GM12878 (cell line): ENCODE data around the gene PCTP. TPM values are rescaled to one million over a fixed set of nuclear protein-coding genes. Genes with fewer than 3 reads are reported as not detected.

ENCODE experiments used
- ATAC-seq: fragments of 200-7000 bp; cut with Tn5 transposase; 3 replicates; pipeline ENCODE4 v1.9.1; 2020; ENCODE audit warnings: mild to moderate bottlenecking, moderate library complexity
- BruUV-seq: library from RNA; stranded (reverse); fragments of 400-500 nt; replicated peaks from 2 replicates; lab custom pipeline; 2021; lab: Mats Ljungman, UMichigan
- CTCF ChIA-PET: fragments of 300-600 bp; sonication (Branson Sonifier 250); formaldehyde crosslinking; extraction: SDS; loops from one replicate; lab custom pipeline; 2021; ENCODE audit warnings: inconsistent platforms; lab: Yijun Ruan, JAX
- POLR2A ChIA-PET: fragments of 350-600 bp; formaldehyde crosslinking; extraction: SDS; loops from one replicate; lab custom pipeline; 2021; ENCODE audit warnings: inconsistent platforms; lab: Charles Lee
- RAD21 ChIA-PET: fragments of 300-600 bp; sonication (Branson Sonifier 250); formaldehyde crosslinking; loops from one replicate; lab custom pipeline; 2023; ENCODE audit warnings: antibody characterized with exemption; ENCODE audit not compliant: unreplicated experiment; lab: Charles Lee
- SMC1A ChIA-PET: fragments of 300-600 bp; sonication (Branson Sonifier 250); formaldehyde crosslinking; loops from one replicate; lab custom pipeline; 2023; ENCODE audit not compliant: unreplicated experiment, uncharacterized antibody; lab: Charles Lee
- DNase-seq: peaks from one replicate; pipeline ENCODE4 v3.0.0-alpha.2; 2011; ENCODE audit warnings: low read depth, low spot score
- FAIRE-seq: peaks from 3 replicates; lab custom pipeline; 2011; peaks lifted over from hg19 to GRCh38; lab: Jason Lieb, UNC
- H2AFZ ChIP-seq: 2 replicates; pipeline ENCODE4 v1.6.0; 2011; ENCODE audit warnings: low read depth, low read length, control low read depth; ENCODE audit not compliant: control insufficient read depth
- H3K27ac ChIP-seq: 2 replicates; pipeline ENCODE4 v1.5.1; 2011; ENCODE audit warnings: control low read depth; ENCODE audit not compliant: control insufficient read depth, insufficient read depth
- H3K27me3 ChIP-seq, 2 experiments: replicated peaks in 1 of 2; 2 replicates each; pipeline versions ENCODE4 v1.6.0 to v1.6.1; 2011; ENCODE audit warnings: low read length in 1 of 2; ENCODE audit not compliant: control insufficient read depth in 2 of 2, insufficient read depth in 2 of 2
- H3K36me3 ChIP-seq, 2 experiments: 2 replicates each; pipeline ENCODE4 v1.5.1; 2011; ENCODE audit warnings: low read length in 1 of 2; ENCODE audit not compliant: control insufficient read depth in 2 of 2, insufficient read depth in 2 of 2
- H3K4me1 ChIP-seq: 2 replicates; pipeline ENCODE4 v1.6.1; 2011; ENCODE audit warnings: mild to moderate bottlenecking, low read length, moderate library complexity, mixed read lengths; ENCODE audit not compliant: control insufficient read depth, insufficient read depth
- H3K4me2 ChIP-seq: 2 replicates; pipeline ENCODE4 v1.6.0; 2011; ENCODE audit warnings: control low read depth; ENCODE audit not compliant: control insufficient read depth, insufficient read depth
- H3K4me3 ChIP-seq: fragments of 200-600 bp; sonication (generic); 2 replicates; pipeline ENCODE4 v1.5.1; 2016
- H3K79me2 ChIP-seq: 2 replicates; pipeline ENCODE4 v1.6.0; 2011; ENCODE audit warnings: low read length; ENCODE audit not compliant: control insufficient read depth, insufficient read depth
- H3K9ac ChIP-seq: 2 replicates; pipeline ENCODE4 v1.8.0; 2011; ENCODE audit warnings: low read length, control low read depth, mixed read lengths; ENCODE audit not compliant: control insufficient read depth, insufficient read depth
- H3K9me3 ChIP-seq: replicated peaks from 3 replicates; pipeline ENCODE4 v1.5.1; 2011; ENCODE audit warnings: mild to moderate bottlenecking, low read length; ENCODE audit not compliant: control insufficient read depth, insufficient read depth
- H4K20me1 ChIP-seq: 2 replicates; pipeline ENCODE4 v1.6.0; 2011; ENCODE audit not compliant: control insufficient read depth, insufficient read depth
- BACH1 ChIP-seq: fragments of 450-650 bp; IDR thresholded peaks from 2 replicates; pipeline ENCODE4 v1.6.1; 2017; ENCODE audit warnings: mild to moderate bottlenecking, borderline replicate concordance
- CBX3 ChIP-seq: fragments of 200-600 bp; sonication (generic); IDR thresholded peaks from 2 replicates; pipeline ENCODE4 v1.6.1; 2016; ENCODE audit warnings: low read depth, borderline replicate concordance
- CREB1 ChIP-seq: IDR thresholded peaks from 2 replicates; pipeline ENCODE4 v1.6.1; 2012; ENCODE audit warnings: low read depth, mild to moderate bottlenecking, inconsistent platforms
- EED ChIP-seq: sonication (generic); IDR thresholded peaks from 2 replicates; pipeline ENCODE4 v1.6.1; 2016; ENCODE audit warnings: antibody characterized with exemption, low read depth
- EZH2 ChIP-seq: IDR thresholded peaks from 2 replicates; pipeline ENCODE4 v1.6.1; 2012; ENCODE audit warnings: low read depth, mild to moderate bottlenecking, control low read depth, inconsistent platforms, low read length, borderline replicate concordance; ENCODE audit not compliant: control insufficient read depth
- IRF4 ChIP-seq: IDR thresholded peaks from 2 replicates; pipeline ENCODE4 v1.6.1; 2011; ENCODE audit warnings: low read depth, low read length
- PRDM15 ChIP-seq: fragments of 450-650 bp; formaldehyde crosslinking; IDR thresholded peaks from 2 replicates; pipeline ENCODE4 v1.4.0; 2020; ENCODE audit warnings: mild to moderate bottlenecking, moderate library complexity
- STAT1 ChIP-seq: fragments of 450-650 bp; conservative IDR thresholded peaks from 2 replicates; pipeline ENCODE4 v1.6.1; 2014; ENCODE audit warnings: antibody characterized with exemption, mild to moderate bottlenecking
- TARDBP ChIP-seq: IDR thresholded peaks from 2 replicates; pipeline ENCODE4 v1.6.1; 2016; ENCODE audit warnings: borderline replicate concordance
- USF2 ChIP-seq: IDR thresholded peaks from 2 replicates; pipeline ENCODE4 v1.6.1; 2011; ENCODE audit warnings: low read depth, low read length, improper control_type of control experiment, borderline replicate concordance
- YBX1 ChIP-seq: fragments of 450-650 bp; IDR thresholded peaks from 2 replicates; pipeline ENCODE4 v1.6.1; 2016; ENCODE audit warnings: antibody characterized with exemption
- WGBS: methylation state at CpG from one replicate; pipeline ENCODE4 v1.1.6; 2016; ENCODE audit warnings: low lambda C conversion rate; ENCODE audit not compliant: insufficient replicate concordance, insufficient coverage; ENCODE audit errors: missing lambda C conversion rate; 5-methylcytosine and 5-hydroxymethylcytosine counted together
- in situ Hi-C: fragments of 300-500 bp; cut with MboI; formaldehyde crosslinking; loops from 9 replicates; pipeline ENCODE4 v1.14.3; 2018; ENCODE audit warnings: mixed read lengths
- intact Hi-C: fragments of 100-400 bp; cut with micrococcal nuclease; formaldehyde crosslinking; loops from one replicate; pipeline ENCODE4 v1.14.2; 2022; ENCODE audit not compliant: unreplicated experiment
- polyA plus RNA-seq, 11 experiments: library from polyadenylated mRNA; depleted of rRNA in 4 of 11; unstranded in 6 of 11; stranded (reverse) in 5 of 11; fragments of >200 nt; fragmentation: Nextera tagmentation in 4 of 11; fragmentation: Illumina TruSeq in 1 of 11; extraction: Ambion mirVana in 4 of 11; extraction: Trizol in 1 of 11; gene quantifications; 1 replicate in 1 of 11; 2 replicates in 10 of 11; pipeline versions ENCODE4 v1.2.1 to v1.2.3, GENCODE V29; 2011 to 2016; ENCODE audit warnings: inconsistent platforms in 2 of 11, missing spikeins in 2 of 11, low read depth in 1 of 11
- total RNA-seq, 4 experiments: library from RNA; depleted of rRNA in 3 of 4; stranded (reverse); fragments of >200 nt in 3 of 4; fragmentation: Illumina TruSeq in 1 of 4; extraction: Trizol in 1 of 4; gene quantifications; 2 replicates each; pipeline versions ENCODE4 v1.2.1 to v1.2.3, GENCODE V29; 2013 to 2021
- TF ChIP-seq, protein P1 (sequence below): fragments of 450-650 bp; IDR thresholded peaks from 2 replicates; pipeline ENCODE4 v1.6.1; 2014; ENCODE audit warnings: mild to moderate bottlenecking
- TF ChIP-seq, protein P2 (sequence below): IDR thresholded peaks from 2 replicates; pipeline ENCODE4 v1.6.1; 2012; ENCODE audit warnings: low read length, inconsistent platforms
- TF ChIP-seq, protein P3 (sequence below): fragments of 450-650 bp; conservative IDR thresholded peaks from 2 replicates; pipeline ENCODE4 v1.6.1; 2017; ENCODE audit warnings: mild to moderate bottlenecking, moderate library complexity

The PCTP gene
- total and polyA plus RNA-seq, 10 of the 15 experiments (the other 5 are each of a cell fraction or from before 2014, with no cell fraction given): 1.4 to 26.8 (median 3.7) TPM

DNA sequence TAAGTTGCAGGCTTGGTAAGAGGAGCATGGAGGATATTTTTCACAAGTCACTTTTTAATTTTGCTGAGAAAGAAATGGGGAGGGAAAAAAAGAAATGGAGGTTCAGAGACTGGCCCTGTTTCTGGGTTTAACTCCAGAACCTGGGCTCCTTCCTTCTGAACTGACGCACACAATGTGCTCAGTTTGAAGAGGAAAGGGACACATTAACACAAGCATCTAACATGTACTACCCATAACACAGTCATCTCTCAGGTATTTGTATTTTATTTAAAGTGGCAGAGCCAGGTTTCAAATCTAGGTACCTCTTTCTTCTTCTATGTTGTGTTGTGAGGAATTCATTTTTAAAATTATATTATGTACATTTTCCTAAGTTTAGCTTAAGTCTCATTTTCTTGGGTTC, 22.9 kb upstream of the PCTP start (continued):
- no peak for TF ChIP-seq PRDM15 (CRISPR knock-in tag)
- TF ChIP-seq BACH1: no peak

- Histone ChIP-seq H3K4me3 (no peak overlapping the region), H3K9ac (no peak overlapping the region), H3K79me2 (no peaks in the 10 kb centered on the region), H4K20me1 (no peaks in the 10 kb centered on the region), H3K4me2 (no peak overlapping the region), H2AFZ (no peak overlapping the region), H3K4me1 (no peaks in the 10 kb centered on the region), H3K27me3 (no peaks in the 10 kb centered on the region; a peak in 2 of 4 replicates), H3K36me3 (no peaks in the 10 kb centered on the region), H3K27ac (no peak overlapping the region), H3K9me3 (no peaks in the 10 kb centered on the region)
- POLR2A ChIA-PET: no interaction called here
- WGBS: 37% methylated on average over 5 of the region's 5 CpGs
- ATAC-seq (no peak), DNase-seq (no peak), FAIRE-seq (no peak)
- BruUV-seq: no TSS peak
- intact Hi-C loops (no loop called here), in situ Hi-C loops (no loop called here)
- RAD21 ChIA-PET: no interaction called here
- CTCF ChIA-PET: interaction anchor here (0.7 to 1.3 kb wide), 2 partner anchors 87 to 107 kb away, joined by 3 to 5 read pairs; no protein-coding TSS in a partner anchor
- SMC1A ChIA-PET: interaction anchor here (1.0 kb wide), 1 partner anchor 10 kb away, joined by 3 read pairs; no protein-coding TSS in a partner anchor
- TF ChIP-seq TARDBP: no peak
- no peak for TF ChIP-seq EED
- TF ChIP-seq, protein P1, sequence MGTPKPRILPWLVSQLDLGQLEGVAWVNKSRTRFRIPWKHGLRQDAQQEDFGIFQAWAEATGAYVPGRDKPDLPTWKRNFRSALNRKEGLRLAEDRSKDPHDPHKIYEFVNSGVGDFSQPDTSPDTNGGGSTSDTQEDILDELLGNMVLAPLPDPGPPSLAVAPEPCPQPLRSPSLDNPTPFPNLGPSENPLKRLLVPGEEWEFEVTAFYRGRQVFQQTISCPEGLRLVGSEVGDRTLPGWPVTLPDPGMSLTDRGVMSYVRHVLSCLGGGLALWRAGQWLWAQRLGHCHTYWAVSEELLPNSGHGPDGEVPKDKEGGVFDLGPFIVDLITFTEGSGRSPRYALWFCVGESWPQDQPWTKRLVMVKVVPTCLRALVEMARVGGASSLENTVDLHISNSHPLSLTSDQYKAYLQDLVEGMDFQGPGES: no peak
- no peak for TF ChIP-seq CREB1
- no peak for TF ChIP-seq STAT1
- no peak for TF ChIP-seq USF2
- no peak for TF ChIP-seq EZH2
- TF ChIP-seq IRF4: no peak
- TF ChIP-seq, protein P2, sequence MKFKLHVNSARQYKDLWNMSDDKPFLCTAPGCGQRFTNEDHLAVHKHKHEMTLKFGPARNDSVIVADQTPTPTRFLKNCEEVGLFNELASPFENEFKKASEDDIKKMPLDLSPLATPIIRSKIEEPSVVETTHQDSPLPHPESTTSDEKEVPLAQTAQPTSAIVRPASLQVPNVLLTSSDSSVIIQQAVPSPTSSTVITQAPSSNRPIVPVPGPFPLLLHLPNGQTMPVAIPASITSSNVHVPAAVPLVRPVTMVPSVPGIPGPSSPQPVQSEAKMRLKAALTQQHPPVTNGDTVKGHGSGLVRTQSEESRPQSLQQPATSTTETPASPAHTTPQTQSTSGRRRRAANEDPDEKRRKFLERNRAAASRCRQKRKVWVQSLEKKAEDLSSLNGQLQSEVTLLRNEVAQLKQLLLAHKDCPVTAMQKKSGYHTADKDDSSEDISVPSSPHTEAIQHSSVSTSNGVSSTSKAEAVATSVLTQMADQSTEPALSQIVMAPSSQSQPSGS: no peak
- no peak for TF ChIP-seq CBX3
- TF ChIP-seq YBX1: no peak
- TF ChIP-seq, protein P3, sequence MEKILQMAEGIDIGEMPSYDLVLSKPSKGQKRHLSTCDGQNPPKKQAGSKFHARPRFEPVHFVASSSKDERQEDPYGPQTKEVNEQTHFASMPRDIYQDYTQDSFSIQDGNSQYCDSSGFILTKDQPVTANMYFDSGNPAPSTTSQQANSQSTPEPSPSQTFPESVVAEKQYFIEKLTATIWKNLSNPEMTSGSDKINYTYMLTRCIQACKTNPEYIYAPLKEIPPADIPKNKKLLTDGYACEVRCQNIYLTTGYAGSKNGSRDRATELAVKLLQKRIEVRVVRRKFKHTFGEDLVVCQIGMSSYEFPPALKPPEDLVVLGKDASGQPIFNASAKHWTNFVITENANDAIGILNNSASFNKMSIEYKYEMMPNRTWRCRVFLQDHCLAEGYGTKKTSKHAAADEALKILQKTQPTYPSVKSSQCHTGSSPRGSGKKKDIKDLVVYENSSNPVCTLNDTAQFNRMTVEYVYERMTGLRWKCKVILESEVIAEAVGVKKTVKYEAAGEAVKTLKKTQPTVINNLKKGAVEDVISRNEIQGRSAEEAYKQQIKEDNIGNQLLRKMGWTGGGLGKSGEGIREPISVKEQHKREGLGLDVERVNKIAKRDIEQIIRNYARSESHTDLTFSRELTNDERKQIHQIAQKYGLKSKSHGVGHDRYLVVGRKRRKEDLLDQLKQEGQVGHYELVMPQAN: no peak
Observed at GRCh38 chr17:55728361-55728760, 22.5 kb upstream of the PCTP start.
